Measurements from ENCODE around the gene AKIP1.

AKIP1 gene

DNA sequence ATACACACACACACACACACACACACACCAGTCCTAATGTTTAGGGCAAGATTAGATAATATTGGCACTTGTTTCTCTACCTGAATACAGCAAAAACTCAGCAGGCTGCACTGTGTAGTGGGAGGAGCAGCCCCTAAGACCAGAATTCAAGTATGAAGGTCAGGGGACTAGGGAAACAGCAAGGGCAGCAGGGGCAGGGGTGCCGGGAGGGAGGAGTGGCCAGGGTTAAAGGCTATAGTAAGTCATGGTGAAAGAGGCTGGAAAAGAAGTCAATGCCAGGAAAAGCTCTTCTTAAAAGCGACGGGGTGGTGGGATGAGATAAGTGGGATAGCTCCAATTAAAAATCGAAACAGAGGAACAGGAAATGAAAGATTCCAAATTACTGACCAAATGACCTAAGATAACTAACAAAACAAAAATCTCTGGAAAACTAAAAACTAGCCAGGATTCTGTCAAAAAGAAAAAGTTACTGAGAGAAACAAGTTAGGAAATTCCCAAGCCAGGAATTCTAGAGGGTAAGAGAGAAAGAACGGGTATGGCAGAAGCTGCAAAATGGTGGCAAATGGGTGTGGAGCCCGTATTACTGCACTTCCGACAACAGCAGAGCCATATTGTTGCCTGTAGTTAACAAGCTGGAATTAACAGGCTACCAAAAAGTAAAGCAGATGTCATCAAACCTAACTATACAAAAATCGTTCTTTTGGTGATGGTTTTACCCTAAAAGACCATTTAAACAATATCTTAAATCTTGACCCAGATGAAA is 30.5 kb downstream of the AKIP1 start:
- in situ Hi-C loops (cut with HindIII; ENCODE audit: low pct_ligation_motif_present, low pct_unique_long_range_greater_than_20kb, low sequenced_read_pairs), result no loop called here
- DNase-seq, result no peak

DNA sequence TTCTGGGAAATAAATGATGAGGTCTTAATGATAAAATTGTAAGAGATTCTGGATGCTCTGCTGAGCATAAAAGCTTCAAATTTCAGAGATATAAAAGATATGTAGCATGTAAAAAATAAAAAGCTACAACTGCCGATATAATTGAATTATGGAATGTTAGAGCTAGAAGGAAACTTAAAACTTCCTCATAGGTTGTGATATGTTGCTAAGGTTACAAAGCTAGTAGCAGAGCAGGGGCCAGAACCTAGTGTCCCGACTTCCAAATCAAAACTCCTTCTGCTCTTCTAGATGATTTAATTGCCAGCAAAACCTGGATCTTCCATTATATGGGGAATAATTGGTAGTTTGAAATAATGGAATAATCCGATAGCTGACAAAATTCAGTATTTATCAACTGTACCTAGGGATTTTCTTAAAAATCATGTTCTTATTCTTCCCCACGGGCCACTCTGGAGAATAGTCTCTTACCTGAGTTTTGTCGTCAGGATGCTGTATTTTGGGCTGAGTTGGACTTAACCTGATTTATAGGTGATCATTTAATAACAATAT is 31.6 kb downstream of the AKIP1 start, which contains the start of gene ASCL3:
TSS of gene ASCL3 (minus strand) at position 499 of the 549 bp plus-strand sequence. CDS start 4,855 bp downstream, outside the sequence.
- in situ Hi-C loops (cut with HindIII; ENCODE audit: low pct_ligation_motif_present, low pct_unique_long_range_greater_than_20kb, low sequenced_read_pairs), result no loop called here
- no peak for DNase-seq

DNA sequence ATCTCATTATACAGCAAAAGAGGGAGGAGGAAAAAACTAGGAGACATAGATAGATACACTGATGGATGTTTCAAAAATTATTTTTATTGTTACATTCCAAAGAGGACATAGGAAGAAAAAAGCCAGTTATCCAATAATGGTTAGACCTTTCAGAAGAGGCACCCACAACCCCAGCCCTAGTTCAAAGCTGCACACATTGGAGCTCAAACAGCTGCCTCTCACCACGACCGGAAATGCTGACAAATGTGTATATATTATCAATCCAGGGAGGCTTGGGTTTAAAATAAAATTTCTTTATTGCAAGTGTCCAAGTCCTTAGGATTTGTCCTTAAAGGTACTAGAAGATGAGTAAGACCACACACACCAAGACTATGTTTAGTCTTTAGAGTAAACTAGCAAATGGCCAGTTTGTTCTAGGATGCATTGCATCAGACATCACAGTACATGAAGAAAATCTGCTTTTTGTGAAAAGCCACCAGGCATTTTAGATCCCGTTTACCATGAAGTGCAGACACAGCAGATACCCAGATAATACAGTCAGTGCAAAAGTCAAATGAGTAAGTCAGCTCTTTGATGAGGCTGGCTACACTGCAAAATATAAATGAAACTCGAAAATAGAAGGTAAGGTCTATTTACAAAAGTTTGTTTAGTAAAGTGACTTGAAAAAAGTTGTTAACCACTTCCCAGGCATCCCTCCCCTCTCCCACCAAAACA is 36.4 kb downstream of the AKIP1 start:
- DNase-seq, result no peak
- in situ Hi-C loops (cut with HindIII; ENCODE audit: low pct_ligation_motif_present, low pct_unique_long_range_greater_than_20kb, low sequenced_read_pairs), result no loop called here

- no peak for DNase-seq
- in situ Hi-C loops (cut with HindIII; ENCODE audit: low pct_ligation_motif_present, low pct_unique_long_range_greater_than_20kb, low sequenced_read_pairs), result no loop called here
Observed at GRCh38 chr11:8948886-8949285, 37.9 kb downstream of the AKIP1 start.

GRCh38 chr11:8956860-8957259 is 45.9 kb downstream of the AKIP1 start:
- in situ Hi-C loops (cut with HindIII; ENCODE audit: low pct_ligation_motif_present, low pct_unique_long_range_greater_than_20kb, low sequenced_read_pairs), result no loop called here

DNA sequence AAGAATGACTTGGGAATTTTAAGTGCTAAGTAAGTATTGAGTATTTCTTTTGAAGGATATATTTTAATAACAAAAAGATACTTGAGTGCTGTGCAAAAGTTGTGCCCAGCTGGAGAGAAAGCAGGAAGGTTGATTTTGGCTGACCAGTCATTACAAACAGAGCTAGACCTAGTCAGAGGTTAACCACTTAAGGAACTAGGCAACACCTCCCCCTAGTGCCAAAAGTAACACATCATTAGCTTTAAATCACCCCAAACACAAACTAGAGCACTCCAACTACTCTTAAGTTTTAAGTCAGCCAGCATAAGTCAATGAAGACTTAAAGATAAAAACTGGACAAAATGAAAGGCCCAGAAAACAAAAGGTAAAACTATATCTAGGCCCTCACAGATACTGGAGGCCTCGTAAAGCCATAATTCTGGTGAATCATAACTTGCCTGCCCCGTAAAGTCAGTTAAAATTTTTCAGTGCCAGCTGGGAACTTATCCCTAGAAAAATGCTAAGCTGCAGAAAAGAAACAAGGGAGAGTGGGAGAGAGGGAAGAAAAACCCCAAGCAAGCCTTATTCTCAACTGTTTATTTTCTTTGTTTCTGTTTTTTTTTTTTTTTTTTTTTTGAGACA is 48.7 kb downstream of the AKIP1 start:
- DNase-seq, result peak; percentile 76
- in situ Hi-C loops (cut with HindIII; ENCODE audit: low pct_ligation_motif_present, low pct_unique_long_range_greater_than_20kb, low sequenced_read_pairs), result no loop called here

More at GRCh38 chr11:8956860-8957259, 45.9 kb downstream of the AKIP1 start:
- no peak for DNase-seq

GRCh38 chr11:8961401-8961800 is 50.4 kb downstream of the AKIP1 start:
- in situ Hi-C loops (cut with HindIII; ENCODE audit: low pct_ligation_motif_present, low pct_unique_long_range_greater_than_20kb, low sequenced_read_pairs), result no loop called here
- DNase-seq, result no peak

GRCh38 chr11:8962841-8963240 is 51.9 kb downstream of the AKIP1 start:
- DNase-seq, result no peak
- in situ Hi-C loops (cut with HindIII; ENCODE audit: low pct_ligation_motif_present, low pct_unique_long_range_greater_than_20kb, low sequenced_read_pairs), result no loop called here

DNA sequence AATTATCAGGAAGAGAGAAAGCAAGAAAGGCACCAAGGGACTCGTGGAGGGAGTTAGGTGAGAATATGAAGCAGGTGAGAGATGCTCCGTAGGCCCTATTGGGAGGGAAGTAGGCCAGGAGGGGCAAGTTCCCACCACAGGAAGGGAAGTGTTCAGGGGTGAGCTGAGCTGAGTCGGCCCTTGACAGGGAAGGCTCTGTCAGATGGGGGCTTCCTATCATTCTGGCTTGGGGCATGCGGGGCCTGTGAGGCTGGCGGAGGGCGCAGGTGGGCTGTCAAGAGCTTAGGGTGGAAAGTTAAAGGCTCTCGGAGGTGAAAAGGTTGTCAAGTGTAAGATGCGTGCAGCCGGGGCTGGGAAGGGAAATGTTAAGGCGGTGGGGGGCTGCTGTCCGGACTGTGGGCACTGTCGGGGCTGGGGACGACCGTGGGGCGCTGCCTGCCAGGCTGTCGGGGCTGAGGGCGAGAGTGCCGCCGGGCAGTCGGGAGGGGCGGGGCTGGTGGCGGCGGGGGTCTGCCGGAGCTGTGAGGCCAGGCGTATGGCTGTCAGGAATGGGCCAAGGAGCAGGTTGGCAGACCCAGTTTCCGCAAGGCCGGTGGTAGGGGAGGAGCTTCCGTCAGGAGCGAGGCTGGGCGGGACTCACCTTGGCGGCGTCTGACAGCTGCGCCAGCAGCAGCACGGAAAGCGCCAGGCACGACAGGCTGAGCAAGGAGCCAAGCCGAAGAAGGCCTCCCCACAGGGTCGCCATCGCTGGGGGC is 52.8 kb downstream of the AKIP1 start:
- in situ Hi-C loops (cut with HindIII; ENCODE audit: low pct_ligation_motif_present, low pct_unique_long_range_greater_than_20kb, low sequenced_read_pairs), result no loop called here
- peak; percentile 73 for DNase-seq

- in situ Hi-C loops (cut with HindIII; ENCODE audit: low pct_ligation_motif_present, low pct_unique_long_range_greater_than_20kb, low sequenced_read_pairs), result no loop called here
- peak; percentile 89 for DNase-seq
Observed at GRCh38 chr11:8964324-8965320, 53.6 kb downstream of the AKIP1 start, which contains the start of gene TMEM9B. TSS of gene TMEM9B (minus strand) at chr11:8964442. CDS start at chr11:8964313, 129 bp downstream.

GRCh38 chr11:8967184-8967583 is 56.2 kb downstream of the AKIP1 start:
- no peak for DNase-seq
- in situ Hi-C loops (cut with HindIII; ENCODE audit: low pct_ligation_motif_present, low pct_unique_long_range_greater_than_20kb, low sequenced_read_pairs), result no loop called here

Data from ACHN (cell line).